Keratinocyte (primary cell): ENCODE data around the gene ODF2L.

Source experiments
- CTCF ChIP-seq, 3 experiments: IDR thresholded peaks in 1 of 3; conservative IDR thresholded peaks in 1 of 3; optimal IDR thresholded peaks in 1 of 3; 2 replicates in 2 of 3; 3 replicates in 1 of 3; pipeline versions ENCODE3 to v1.5.1; 2011; ENCODE audit warnings: low read length in 3 of 3, mild to moderate bottlenecking in 3 of 3, moderate library complexity in 2 of 3, control low read depth in 1 of 3, inconsistent platforms in 1 of 3; ENCODE audit not compliant: insufficient read depth in 2 of 3; ENCODE audit errors: extremely low read depth in 1 of 3
- EZH2 ChIP-seq: IDR thresholded peaks from one replicate; pipeline ENCODE4 v1.6.1; 2012; ENCODE audit warnings: inconsistent platforms, mild to moderate bottlenecking, low read length, moderate library complexity

DNA sequence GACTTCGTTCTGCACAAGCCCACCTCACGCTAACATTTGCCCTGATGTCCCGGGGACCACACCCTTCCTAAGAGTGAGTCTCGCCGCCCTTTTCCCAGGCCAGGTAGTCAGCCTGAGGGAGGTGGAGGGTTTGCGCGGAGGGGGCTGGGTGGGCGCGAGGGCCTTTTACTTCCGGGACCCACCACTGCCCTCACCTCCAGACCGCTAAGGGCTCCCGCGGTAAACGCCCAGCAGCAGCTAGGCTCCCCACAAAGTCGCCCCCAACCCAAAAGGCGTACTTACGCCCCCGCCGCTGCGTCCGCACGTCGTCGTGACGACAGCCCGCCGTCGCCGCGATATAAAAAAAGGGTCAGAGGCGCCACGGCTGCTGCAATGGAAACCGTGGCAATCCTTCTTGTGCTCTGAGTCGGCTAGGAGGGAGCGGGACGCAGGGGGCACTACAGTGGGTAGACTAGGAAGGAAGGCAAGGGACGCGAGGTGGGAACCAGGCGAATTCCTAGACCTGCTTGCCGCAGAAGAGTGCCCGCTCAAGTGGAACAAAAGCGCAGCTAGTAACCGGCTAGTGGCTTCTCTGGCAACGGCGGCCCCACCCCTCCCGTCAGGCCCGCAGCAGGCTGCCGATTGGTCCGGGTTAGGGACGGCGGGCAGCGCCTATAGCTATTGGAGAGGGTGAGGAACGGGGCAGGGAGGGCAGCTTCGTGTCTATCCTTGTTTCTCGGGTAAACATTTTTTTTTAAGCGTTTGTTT is at the start of gene ODF2L:
- TF ChIP-seq CTCF (optimal IDR thresholded peaks at IDR 0.05 in 1 of 3, IDR thresholded peaks at IDR 0.05 in 1 of 3, conservative IDR thresholded peaks at IDR 0.05 in 1 of 3; ENCODE audit: extremely low read depth in 1 of 3, insufficient read depth in 2 of 3, low read length in 3 of 3) (no peak), EZH2 (no peak)
